SU-DHL-6 (cell line): Measurements from ENCODE around the gene C1orf52.

Experiments used
- H2AFZ ChIP-seq: fragments of 200-600 bp; sonication (generic); 2 replicates; pipeline ENCODE4 v1.6.1; 2014; ENCODE audit warnings: low read depth, mild to moderate bottlenecking, moderate library complexity, mixed read lengths, antibody characterized with exemption, low read length; ENCODE audit not compliant: severe bottlenecking
- H3F3A ChIP-seq: fragments of 200-600 bp; shearing (Covaris generic); 2 replicates; pipeline ENCODE4 v1.6.0; 2016; ENCODE audit warnings: antibody characterized with exemption, mild to moderate bottlenecking; ENCODE audit not compliant: insufficient read depth
- H3K27ac ChIP-seq: fragments of 200-600 bp; sonication (generic); 2 replicates; pipeline ENCODE4 v1.5.1; 2016; ENCODE audit warnings: low read depth, mild to moderate bottlenecking, low read length, moderate library complexity, mixed read lengths
- H3K27me3 ChIP-seq: fragments of 200-600 bp; sonication (generic), shearing (Covaris generic); 2 replicates; pipeline ENCODE4 v1.6.0; 2014; ENCODE audit warnings: mild to moderate bottlenecking, low read length
- H3K36me3 ChIP-seq: fragments of 200-600 bp; sonication (generic); 2 replicates; pipeline ENCODE4 v1.6.1; 2014; ENCODE audit warnings: mild to moderate bottlenecking, low read length, mixed read lengths
- H3K4me2 ChIP-seq: fragments of 300-600, 200-600 bp; shearing (Covaris generic), sonication (generic); 2 replicates; pipeline ENCODE4 v1.6.0; 2014; ENCODE audit warnings: low read length, low read depth, mild to moderate bottlenecking; ENCODE audit not compliant: poor library complexity, severe bottlenecking
- H3K4me3 ChIP-seq: fragments of 200-600 bp; sonication (generic); 2 replicates; pipeline ENCODE4 v1.5.1; 2014; ENCODE audit warnings: antibody characterized with exemption, low read length, mild to moderate bottlenecking, mixed read lengths; ENCODE audit not compliant: insufficient read depth, poor library complexity, severe bottlenecking
- H3K79me2 ChIP-seq: fragments of 200-600 bp; sonication (generic); 2 replicates; pipeline ENCODE4 v1.6.1; 2014; ENCODE audit warnings: mild to moderate bottlenecking, low read length, moderate library complexity; ENCODE audit not compliant: insufficient read depth
- H3K9ac ChIP-seq: fragments of 200-600 bp; sonication (generic); 2 replicates; pipeline ENCODE4 v1.7.0; 2014; ENCODE audit warnings: mild to moderate bottlenecking, low read length
- H3K9me2 ChIP-seq: fragments of 200-600 bp; sonication (generic); replicated peaks from 2 replicates; pipeline ENCODE4 v1.6.1; 2014; ENCODE audit warnings: low read length; ENCODE audit not compliant: insufficient read depth
- H3K9me3 ChIP-seq: fragments of 200-600 bp; sonication (generic); 2 replicates; pipeline ENCODE4 v1.6.1; 2014; ENCODE audit warnings: low read length, mixed read lengths; ENCODE audit not compliant: insufficient read depth
- H4K20me1 ChIP-seq: fragments of 200-600 bp; sonication (generic); 2 replicates; pipeline ENCODE4 v1.6.1; 2014; ENCODE audit warnings: low read depth, mild to moderate bottlenecking, antibody characterized with exemption, low read length, moderate library complexity, mixed read lengths
- EZH2phosphoT487 ChIP-seq: fragments of 200-600 bp; sonication (generic), shearing (Covaris generic); conservative IDR thresholded peaks from 2 replicates; pipeline ENCODE4 v1.6.1; 2018; ENCODE audit warnings: mild to moderate bottlenecking, antibody characterized with exemption, low read length, moderate library complexity, mixed read lengths
- TF ChIP-seq, protein P1 (sequence below): fragments of 200-600 bp; sonication (generic); IDR thresholded peaks from one replicate; pipeline ENCODE4 v1.5.1; 2017; ENCODE audit warnings: antibody characterized with exemption, mild to moderate bottlenecking, low read length, moderate library complexity; ENCODE audit not compliant: insufficient read depth, poor library complexity, severe bottlenecking

Gene C1orf52

DNA sequence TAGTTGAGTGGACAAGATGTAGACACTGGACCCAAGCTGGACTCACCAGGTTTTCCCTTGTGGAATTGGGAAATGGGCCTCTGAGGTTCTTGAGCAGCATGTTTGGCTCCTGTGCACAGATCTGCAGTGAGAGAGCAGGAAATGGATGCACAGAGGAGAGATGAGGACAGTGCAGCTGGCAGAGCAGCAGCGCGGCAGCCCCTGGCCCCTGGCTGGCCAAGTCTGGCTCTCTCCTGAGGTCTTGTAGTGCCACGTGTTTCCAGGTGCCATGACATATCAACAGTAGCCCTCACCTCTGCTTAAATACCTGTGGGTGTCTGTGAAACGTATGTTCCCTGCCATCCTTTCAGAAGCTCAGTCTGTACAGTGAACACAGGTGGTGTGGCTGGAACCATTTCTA, 36.2 kb upstream of the C1orf52 start:
- H2AFZ ChIP-seq = no peak overlapping the region
- TF ChIP-seq EZH2phosphoT487 = no peak
- TF ChIP-seq, protein P1, sequence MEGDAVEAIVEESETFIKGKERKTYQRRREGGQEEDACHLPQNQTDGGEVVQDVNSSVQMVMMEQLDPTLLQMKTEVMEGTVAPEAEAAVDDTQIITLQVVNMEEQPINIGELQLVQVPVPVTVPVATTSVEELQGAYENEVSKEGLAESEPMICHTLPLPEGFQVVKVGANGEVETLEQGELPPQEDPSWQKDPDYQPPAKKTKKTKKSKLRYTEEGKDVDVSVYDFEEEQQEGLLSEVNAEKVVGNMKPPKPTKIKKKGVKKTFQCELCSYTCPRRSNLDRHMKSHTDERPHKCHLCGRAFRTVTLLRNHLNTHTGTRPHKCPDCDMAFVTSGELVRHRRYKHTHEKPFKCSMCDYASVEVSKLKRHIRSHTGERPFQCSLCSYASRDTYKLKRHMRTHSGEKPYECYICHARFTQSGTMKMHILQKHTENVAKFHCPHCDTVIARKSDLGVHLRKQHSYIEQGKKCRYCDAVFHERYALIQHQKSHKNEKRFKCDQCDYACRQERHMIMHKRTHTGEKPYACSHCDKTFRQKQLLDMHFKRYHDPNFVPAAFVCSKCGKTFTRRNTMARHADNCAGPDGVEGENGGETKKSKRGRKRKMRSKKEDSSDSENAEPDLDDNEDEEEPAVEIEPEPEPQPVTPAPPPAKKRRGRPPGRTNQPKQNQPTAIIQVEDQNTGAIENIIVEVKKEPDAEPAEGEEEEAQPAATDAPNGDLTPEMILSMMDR = no peak
- no peaks in the 10 kb centered on the region for H3K9me2 ChIP-seq
- no peaks in the 10 kb centered on the region for H3F3A ChIP-seq
- H3K36me3 ChIP-seq = no peaks in the 10 kb centered on the region
- H4K20me1 ChIP-seq = no peaks in the 10 kb centered on the region
- H3K4me3 ChIP-seq = no peak overlapping the region
- no peaks in the 10 kb centered on the region for H3K27me3 ChIP-seq
- H3K27ac ChIP-seq = no peak overlapping the region
- no peak overlapping the region for H3K4me2 ChIP-seq
- H3K9me3 ChIP-seq = no peaks in the 10 kb centered on the region
- no peak overlapping the region for H3K9ac ChIP-seq
- H3K79me2 ChIP-seq = no peaks in the 10 kb centered on the region

DNA sequence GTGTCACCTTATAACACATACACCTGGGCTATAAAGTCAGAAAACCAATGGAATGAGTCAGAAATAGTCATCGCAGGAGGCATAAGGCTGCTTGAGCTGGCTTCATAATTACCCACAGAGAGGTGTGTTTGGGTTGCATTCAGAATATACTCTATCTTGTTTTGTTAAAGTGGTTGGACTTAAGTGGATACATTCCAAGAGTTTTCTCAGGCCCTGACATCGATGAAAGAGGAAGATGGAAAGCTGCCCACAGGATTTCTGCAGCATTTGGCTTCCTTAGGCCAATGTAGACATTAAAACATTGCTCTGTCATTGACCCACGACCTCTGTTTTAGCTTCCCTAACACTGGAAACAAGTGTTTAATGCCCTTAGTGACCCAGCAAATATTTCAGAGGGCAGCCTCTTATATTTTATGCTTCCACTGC, 35.6 kb upstream of the C1orf52 start:
- no peaks in the 10 kb centered on the region for H3K9me2 ChIP-seq
- no peaks in the 10 kb centered on the region for H3K36me3 ChIP-seq
- H3K27me3 ChIP-seq = no peaks in the 10 kb centered on the region
- no peak overlapping the region for H3K4me2 ChIP-seq
- H3K79me2 ChIP-seq = no peaks in the 10 kb centered on the region
- no peaks in the 10 kb centered on the region for H3F3A ChIP-seq
- H4K20me1 ChIP-seq = no peaks in the 10 kb centered on the region
- no peak overlapping the region for H3K27ac ChIP-seq
- no peak overlapping the region for H3K4me3 ChIP-seq
- TF ChIP-seq, protein P1 = no peak
- TF ChIP-seq EZH2phosphoT487 = no peak
- H2AFZ ChIP-seq = no peak overlapping the region
- H3K9me3 ChIP-seq = no peaks in the 10 kb centered on the region
- no peak overlapping the region for H3K9ac ChIP-seq

DNA sequence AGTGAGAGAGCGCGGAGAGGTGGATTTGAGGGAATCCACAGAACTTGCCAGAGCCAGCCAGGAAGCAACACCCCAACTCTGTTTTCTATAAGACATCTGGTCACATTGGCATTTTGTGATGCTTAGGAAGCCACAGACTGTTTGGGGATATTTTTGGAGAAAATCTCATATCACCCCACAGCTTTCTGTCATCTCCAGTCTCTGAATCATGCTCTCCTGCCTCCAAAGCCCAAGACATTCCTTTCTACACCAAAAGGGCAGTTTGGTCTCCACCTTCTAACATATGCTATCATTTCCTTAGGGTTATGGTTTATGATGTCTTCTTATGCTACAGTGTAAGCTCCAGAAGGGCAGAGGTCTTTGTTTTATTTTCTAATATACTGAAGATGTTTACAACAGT, 31.4 kb upstream of the C1orf52 start:
- H3K4me3 ChIP-seq = no peak overlapping the region
- no peak overlapping the region for H2AFZ ChIP-seq
- H3K9me3 ChIP-seq = no peaks in the 10 kb centered on the region
- TF ChIP-seq, protein P1 = no peak
- no peak for TF ChIP-seq EZH2phosphoT487
- no peaks in the 10 kb centered on the region for H3K9me2 ChIP-seq
- no peak overlapping the region for H3K27ac ChIP-seq
- H3K79me2 ChIP-seq = no peaks in the 10 kb centered on the region
- H3K4me2 ChIP-seq = no peak overlapping the region
- no peaks in the 10 kb centered on the region for H3K36me3 ChIP-seq
- no peaks in the 10 kb centered on the region for H3K27me3 ChIP-seq
- H3K9ac ChIP-seq = no peak overlapping the region
- no peaks in the 10 kb centered on the region for H3F3A ChIP-seq
- H4K20me1 ChIP-seq = no peaks in the 10 kb centered on the region

DNA sequence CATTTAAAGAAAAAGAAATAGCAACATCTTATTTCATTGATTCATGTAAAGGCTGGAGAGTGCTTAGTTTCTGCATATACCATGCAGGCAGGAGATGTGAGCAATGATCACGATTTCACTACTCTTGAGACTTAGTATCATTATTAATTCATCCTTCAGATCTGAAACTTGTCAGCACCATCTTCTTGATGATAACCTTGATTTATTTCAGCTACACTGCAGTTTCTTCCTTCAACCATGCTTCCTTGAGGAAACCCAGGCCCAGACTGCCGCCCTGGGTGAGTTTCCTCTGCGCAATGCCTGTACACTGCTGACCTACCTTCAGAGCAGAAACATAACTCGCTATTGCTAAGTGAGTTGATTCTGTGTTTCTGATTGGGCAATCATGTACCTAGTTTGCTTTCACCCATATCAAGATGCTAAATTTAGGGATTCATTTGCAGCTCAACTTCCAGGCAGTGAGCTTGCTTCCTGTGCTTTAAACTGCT, 30.4 kb upstream of the C1orf52 start:
- no peak overlapping the region for H3K4me2 ChIP-seq
- H3K36me3 ChIP-seq = no peaks in the 10 kb centered on the region
- H3K4me3 ChIP-seq = no peak overlapping the region
- H3K9me2 ChIP-seq = no peaks in the 10 kb centered on the region
- H4K20me1 ChIP-seq = no peaks in the 10 kb centered on the region
- no peak for TF ChIP-seq EZH2phosphoT487
- TF ChIP-seq, protein P1 = no peak
- no peaks in the 10 kb centered on the region for H3K27me3 ChIP-seq
- H3K9ac ChIP-seq = no peak overlapping the region
- no peak overlapping the region for H3K27ac ChIP-seq
- no peaks in the 10 kb centered on the region for H3K79me2 ChIP-seq
- no peak overlapping the region for H2AFZ ChIP-seq
- H3F3A ChIP-seq = no peaks in the 10 kb centered on the region
- no peaks in the 10 kb centered on the region for H3K9me3 ChIP-seq
